Kidney (tissue), 14 donors: ENCODE data around the gene DLGAP4. TPM values are rescaled to one million over a fixed set of nuclear protein-coding genes. Genes with fewer than 3 reads are reported as not detected.

ENCODE experiments used
- DNase-seq, 5 donors: peaks; one replicate each; pipeline ENCODE4 v3.0.0-alpha.2; 2013 to 2020
- FAIRE-seq: peaks from 2 replicates; lab custom pipeline; 2012; peaks lifted over from hg19 to GRCh38; lab: Jason Lieb, UNC
- H3K27ac ChIP-seq, 2 donors: one replicate each; pipeline ENCODE4 v1.7.0; 2013; ENCODE audit warnings: low read depth in 2 of 2, low read length in 2 of 2, inconsistent platforms in 1 of 2
- H3K27me3 ChIP-seq: one replicate; pipeline ENCODE4 v1.7.1; 2013; ENCODE audit warnings: low read length, inconsistent platforms; ENCODE audit not compliant: control insufficient read depth, insufficient read depth
- H3K36me3 ChIP-seq, 3 donors: one replicate each; pipeline versions ENCODE4 v1.7.0 to v1.7.1; 2013; ENCODE audit warnings: low read length in 3 of 3, control low read depth in 1 of 3, inconsistent platforms in 1 of 3; ENCODE audit not compliant: insufficient read depth in 3 of 3, control insufficient read depth in 2 of 3
- H3K4me1 ChIP-seq, 3 donors: one replicate each; pipeline versions ENCODE4 v1.7.0 to v1.7.1; 2013; ENCODE audit warnings: low read length in 3 of 3, inconsistent platforms in 1 of 3, low read depth in 1 of 3; ENCODE audit not compliant: control insufficient read depth in 2 of 3, insufficient read depth in 2 of 3
- H3K4me3 ChIP-seq, 3 donors: one replicate each; pipeline versions ENCODE4 v1.7.0 to v1.8.1; 2013; ENCODE audit warnings: low read length in 3 of 3, control low read depth in 1 of 3, inconsistent platforms in 1 of 3
- H3K9ac ChIP-seq, 3 donors: one replicate each; pipeline versions ENCODE4 v1.7.0 to v1.7.1; 2013; ENCODE audit warnings: low read length in 3 of 3, control low read depth in 1 of 3, inconsistent platforms in 1 of 3
- H3K9me3 ChIP-seq, 3 donors: one replicate each; pipeline versions ENCODE4 v1.7.0 to v1.7.1; 2013; ENCODE audit warnings: low read length in 3 of 3, control low read depth in 1 of 3, inconsistent platforms in 1 of 3; ENCODE audit not compliant: control insufficient read depth in 2 of 3, insufficient read depth in 1 of 3
- CTCF ChIP-seq: IDR thresholded peaks from 3 replicates; pipeline ENCODE4 v1.5.1; 2012; ENCODE audit warnings: mild to moderate bottlenecking, moderate library complexity, borderline replicate concordance; ENCODE audit not compliant: insufficient read depth; ENCODE audit errors: extremely low read depth
- intact Hi-C: fragments of 100-400 bp; cut with DNase I; formaldehyde crosslinking; loops from one replicate; pipeline ENCODE4 v1.11.1; 2022
- polyA plus RNA-seq: library from polyadenylated mRNA; stranded (reverse); fragments of 350-450 nt; fragmentation: Illumina TruSeq; extraction: RNeasy Lipid Tissue Mini Kit (QIAGEN cat#74804); gene quantifications from one replicate; pipeline ENCODE4 v1.2.3, GENCODE V29; 2014; ENCODE audit warnings: low read depth, low replicate concordance; ENCODE audit not compliant: insufficient read depth
- total RNA-seq: library from RNA; stranded (reverse); fragmentation: NEBNext Ultra II Directional; extraction: Animal tissue kit (Norgen Biotek cat#: 25700); gene quantifications from one replicate; pipeline ENCODE4 v1.2.1, GENCODE V29; 2021
- donor health status: control.
- donor health status: control.
- donor health status: control.
- donor health status: control.
- donor health status: control.
- donor health status: DM: yes; HTN: yes; CAD: no.
- donor health status: Normal renal cell carcinoma (clear cell type).

DLGAP4 gene
- total and polyA plus RNA-seq, 2 donors from 2014 or later, result 19.6 to 62.4 TPM

- H3K27ac ChIP-seq, result no peak overlapping the region
- H3K4me3 ChIP-seq, result no peak overlapping the region
- intact Hi-C loops, result no loop called here
- H3K9me3 ChIP-seq, result no peaks in the 10 kb centered on the region
- H3K4me1 ChIP-seq, result no peaks in the 10 kb centered on the region
- TF ChIP-seq CTCF, result no peak
- H3K27me3 ChIP-seq, result no peaks in the 10 kb centered on the region
- no peaks in the 10 kb centered on the region for H3K36me3 ChIP-seq
- FAIRE-seq (no peak), DNase-seq (no peak)
- H3K9ac ChIP-seq, result no peak overlapping the region
Observed at GRCh38 chr20:36362261-36362660, 56.1 kb downstream of the DLGAP4 start.

GRCh38 chr20:36362978-36363713 lies 57.0 kb downstream of the DLGAP4 start:
- Histone ChIP-seq H3K4me3 (no peak overlapping the region), H3K9ac (no peak overlapping the region), H3K27ac (no peak overlapping the region), H3K27me3 (no peaks in the 10 kb centered on the region), H3K36me3 (no peaks in the 10 kb centered on the region), H3K4me1 (no peaks in the 10 kb centered on the region), H3K9me3 (no peaks in the 10 kb centered on the region)
- DNase-seq (no peak), FAIRE-seq (no peak)
- intact Hi-C loops, result no loop called here
- TF ChIP-seq CTCF, result no peak

GRCh38 chr20:36364506-36364905 lies 58.4 kb downstream of the DLGAP4 start:
- no peak for TF ChIP-seq CTCF
- DNase-seq, result no peak
- no peak overlapping the region for H3K4me3 ChIP-seq
- no peaks in the 10 kb centered on the region for H3K9me3 ChIP-seq
- no peaks in the 10 kb centered on the region for H3K27me3 ChIP-seq
- intact Hi-C loops, result no loop called here
- H3K9ac ChIP-seq, result no peak overlapping the region
- H3K27ac ChIP-seq, result no peak overlapping the region
- no peak for FAIRE-seq
- no peaks in the 10 kb centered on the region for H3K36me3 ChIP-seq
- no peaks in the 10 kb centered on the region for H3K4me1 ChIP-seq
